A549 (cell line): Measurements from ENCODE around the gene NUAK2. TPM values are rescaled to one million over a fixed set of nuclear protein-coding genes. Genes with fewer than 3 reads are reported as not detected.

Experiments used
- ATAC-seq, 2 experiments: fragments of 200-7000 bp in 1 of 2; fragments of >200 bp in 1 of 2; cut with Nextera tagmentation in 1 of 2; cut with Tn5 transposase in 1 of 2; 3 replicates each; pipeline versions ENCODE4 v1.8.0 to v1.9.1; 2018 to 2020; ENCODE audit warnings: mild to moderate bottlenecking in 1 of 2, moderate library complexity in 1 of 2
- CTCF ChIA-PET: fragments of 300-600 bp; sonication (Branson Sonifier 250); formaldehyde crosslinking; extraction: SDS; loops from one replicate; lab custom pipeline; 2021; ENCODE audit warnings: antibody characterized with exemption, inconsistent platforms; lab: Yijun Ruan, JAX
- POLR2A ChIA-PET: fragments of 350-600 bp; formaldehyde crosslinking; extraction: SDS; loops from one replicate; lab custom pipeline; 2021; ENCODE audit warnings: antibody characterized with exemption, inconsistent platforms; lab: Yijun Ruan, JAX
- DNase-seq, 2 experiments: peaks; one replicate each; pipeline versions ENCODE4 v3.0.0 to v3.0.0-alpha.2; 2011 to 2016; ENCODE audit warnings: low read depth in 1 of 2, low spot score in 1 of 2
- FAIRE-seq: peaks from 2 replicates; lab custom pipeline; 2011; peaks lifted over from hg19 to GRCh38; lab: Jason Lieb, UNC
- H3K27ac ChIP-seq, 2 experiments: fragments of >200 bp; sonication (Bioruptor Twin); formaldehyde crosslinking; 3 replicates each; pipeline ENCODE4 v1.5.1; 2016 to 2017
- H3K4me1 ChIP-seq: fragments of >200 bp; sonication (Bioruptor Twin); formaldehyde crosslinking; 3 replicates; pipeline ENCODE4 v1.6.1; 2016
- H3K4me2 ChIP-seq: fragments of >200 bp; sonication (Bioruptor Twin); formaldehyde crosslinking; 3 replicates; pipeline ENCODE4 v1.6.1; 2016
- H3K4me3 ChIP-seq: fragments of >200 bp; sonication (Bioruptor Twin); formaldehyde crosslinking; 3 replicates; pipeline ENCODE4 v1.5.1; 2016
- H3K9me3 ChIP-seq: fragments of >200 bp; sonication (Bioruptor Twin); formaldehyde crosslinking; 3 replicates; pipeline ENCODE4 v1.6.1; 2016
- CEBPB ChIP-seq, 2 experiments: fragments of >200 bp in 1 of 2; sonication (Bioruptor Twin) in 1 of 2; formaldehyde crosslinking in 1 of 2; IDR thresholded peaks; 2 replicates each; pipeline ENCODE4 v1.6.1; 2012 to 2016
- EP300 ChIP-seq, 2 experiments: fragments of >200 bp; sonication (Bioruptor Twin); formaldehyde crosslinking; IDR thresholded peaks; 2 replicates in 1 of 2; 3 replicates in 1 of 2; pipeline ENCODE4 v1.6.1; 2016 to 2017
- FOSB ChIP-seq: fragments of 250-450 bp; sonication (Bioruptor Pico); IDR thresholded peaks from 2 replicates; pipeline ENCODE4 v1.5.0; 2020; ENCODE audit warnings: mild to moderate bottlenecking, moderate library complexity
- HOXB5 ChIP-seq: fragments of 250-450 bp; sonication (Bioruptor Pico); IDR thresholded peaks from 2 replicates; pipeline ENCODE4 v1.5.0; 2020; ENCODE audit warnings: mild to moderate bottlenecking, moderate library complexity
- KDM5A ChIP-seq: fragments of 200-600 bp; sonication (generic); IDR thresholded peaks from 2 replicates; pipeline ENCODE4 v1.6.1; 2016; ENCODE audit warnings: antibody characterized with exemption, mild to moderate bottlenecking
- MAFK ChIP-seq: fragments of 450-650 bp; IDR thresholded peaks from 2 replicates; pipeline ENCODE4 v1.6.1; 2014; ENCODE audit not compliant: partially characterized antibody
- MAZ ChIP-seq: fragments of 150-350 bp; IDR thresholded peaks from 2 replicates; pipeline ENCODE4 v1.6.1; 2014; ENCODE audit warnings: antibody characterized with exemption, low read depth, low read length, borderline replicate concordance
- NR3C1 ChIP-seq: fragments of >200 bp; sonication (Bioruptor Twin); formaldehyde crosslinking; IDR thresholded peaks from 3 replicates; pipeline ENCODE4 v1.6.1; 2017
- POLR2AphosphoS2 ChIP-seq: conservative IDR thresholded peaks from 2 replicates; pipeline ENCODE4 v1.6.1; 2012; ENCODE audit warnings: low read length, improper control_type of control experiment, inconsistent platforms
- RAD21 ChIP-seq, 2 experiments: fragments of >200 bp in 1 of 2; sonication (Bioruptor Twin) in 1 of 2; formaldehyde crosslinking in 1 of 2; IDR thresholded peaks in 1 of 2; conservative IDR thresholded peaks in 1 of 2; 2 replicates in 1 of 2; 3 replicates in 1 of 2; pipeline ENCODE4 v1.6.1; 2012 to 2018; ENCODE audit warnings: inconsistent platforms in 1 of 2
- RCOR1 ChIP-seq: fragments of 150-350 bp; IDR thresholded peaks from 2 replicates; pipeline ENCODE4 v1.6.1; 2014; ENCODE audit warnings: antibody characterized with exemption, low read length, low read depth
- RNF2 ChIP-seq: fragments of 200-600 bp; sonication (generic); IDR thresholded peaks from 2 replicates; pipeline ENCODE4 v1.6.1; 2016; ENCODE audit warnings: low read depth, mild to moderate bottlenecking, antibody characterized with exemption, moderate library complexity, borderline replicate concordance
- SMC3 ChIP-seq: fragments of >200 bp; sonication (Bioruptor Twin); formaldehyde crosslinking; IDR thresholded peaks from 3 replicates; pipeline ENCODE4 v1.6.1; 2018; ENCODE audit warnings: inconsistent platforms
- ZC3H11A ChIP-seq: fragments of 450-650 bp; IDR thresholded peaks from 2 replicates; pipeline ENCODE4 v1.6.1; 2014; ENCODE audit warnings: antibody characterized with exemption, mild to moderate bottlenecking
- ZFP36 ChIP-seq: fragments of 450-650 bp; IDR thresholded peaks from 2 replicates; pipeline ENCODE4 v1.6.1; 2014; ENCODE audit warnings: borderline replicate concordance; ENCODE audit not compliant: partially characterized antibody
- ZNF302 ChIP-seq: fragments of 250-450 bp; sonication (Bioruptor Pico); IDR thresholded peaks from 2 replicates; pipeline ENCODE4 v1.9.0; 2021; ENCODE audit warnings: inconsistent platforms, mild to moderate bottlenecking, moderate library complexity
- ZSCAN20 ChIP-seq: fragments of 250-450 bp; sonication (Bioruptor Pico); IDR thresholded peaks from 2 replicates; pipeline ENCODE4 v1.8.0; 2022; ENCODE audit warnings: mild to moderate bottlenecking, moderate library complexity
- WGBS: methylation state at CpG from one replicate; pipeline ENCODE4 v1.1.6; 2017; ENCODE audit errors: missing lambda C conversion rate; 5-methylcytosine and 5-hydroxymethylcytosine counted together
- polyA plus RNA-seq, 4 experiments: library from polyadenylated mRNA; depleted of rRNA in 3 of 4; stranded (reverse); fragments of >200 nt; fragmentation: RNase III in 1 of 4; extraction: RNeasy Plus Mini Kit Qiagen cat#74134 plus additional on column Dnase treatment in 1 of 4; gene quantifications; 2 replicates in 3 of 4; 3 replicates in 1 of 4; pipeline ENCODE4 v1.2.3, GENCODE V29; 2011 to 2017
- TF ChIP-seq, protein P1 (sequence below): IDR thresholded peaks from 2 replicates; pipeline ENCODE4 v1.6.1; 2012
- TF ChIP-seq, protein P2 (sequence below): fragments of 150-350 bp; IDR thresholded peaks from 2 replicates; pipeline ENCODE4 v1.6.1; 2014; ENCODE audit warnings: low read depth, mild to moderate bottlenecking, low read length
- TF ChIP-seq, protein P3 (sequence below): fragments of >200 bp; sonication (Bioruptor Twin); formaldehyde crosslinking; IDR thresholded peaks from 3 replicates; pipeline ENCODE4 v1.5.1; 2016

The NUAK2 gene
- polyA plus RNA-seq, 2 of the 4 experiments (the other 2 are of a cell fraction): 29.7 to 37.8 TPM

- CTCF ChIA-PET: interaction anchor here (9.9 to 89.2 kb wide), 2 partner anchors 12 to 38 kb away, joined by 161 to 3627 read pairs; partner anchors contain the start of genes KLHDC8A and NUAK2
These were observed 34.5 kb downstream of the NUAK2 start for GRCh38 chr1:205287076-205287475.

DNA sequence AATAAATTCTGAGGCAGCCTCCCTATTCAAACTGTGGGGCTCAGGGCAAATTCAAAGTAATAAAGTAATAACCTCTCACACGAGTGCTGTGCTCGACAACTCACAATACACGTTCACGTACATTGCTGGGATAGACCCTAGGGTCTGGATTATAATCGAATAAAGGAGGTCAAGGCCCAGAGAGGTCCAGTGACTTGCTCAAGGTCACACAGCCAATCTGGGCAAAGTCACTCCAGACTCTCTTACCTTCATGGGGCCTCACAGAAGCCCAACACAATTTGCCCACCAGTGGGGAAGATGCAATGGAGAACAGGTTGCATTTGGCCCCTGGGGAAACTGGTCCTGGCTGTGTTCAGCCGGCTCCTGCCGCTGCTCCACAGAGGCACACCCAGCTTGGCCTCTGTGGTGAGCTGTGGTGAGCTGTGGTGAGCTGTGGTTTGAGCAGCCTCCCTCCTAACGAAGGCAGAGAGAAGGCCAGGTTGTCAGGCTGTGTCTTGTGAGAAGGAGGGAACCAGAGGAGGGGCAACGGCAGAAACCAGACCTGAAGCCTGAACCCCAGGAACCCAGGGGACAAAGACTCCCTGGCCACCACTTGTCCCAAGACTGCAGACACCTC is 35.1 kb downstream of the NUAK2 start:
- Histone ChIP-seq H3K9me3 (no peaks in the 10 kb centered on the region), H3K27ac (peak overlapping the region; percentile 99 to 100), H3K4me3 (no peak overlapping the region), H3K4me1 (peaks cover 64% of the 10 kb centered on the region)
- ChIA-PET POLR2A (interaction anchor here (0.8 to 4.2 kb wide), 2 partner anchors 7 to 13 kb away, joined by 8 to 49 read pairs; no protein-coding TSS in a partner anchor), CTCF (interaction anchor here (9.9 to 89.2 kb wide), 2 partner anchors 12 to 38 kb away, joined by 161 to 3627 read pairs; partner anchors contain the start of genes KLHDC8A and NUAK2)
- no peak for DNase-seq
- WGBS: 93% methylated on average over 9 of the region's 9 CpGs
- TF ChIP-seq FOSB (CRISPR knock-in tag): no peak
- no peak for TF ChIP-seq RCOR1
- no peak for TF ChIP-seq NR3C1
- peak; percentile 54 for TF ChIP-seq ZFP36
- TF ChIP-seq SMC3: no peak
- TF ChIP-seq, all 56 proteins: peak for 1
- H3K4me2 ChIP-seq: peak overlapping the region; percentile 73; the same call in 1 of the 3 replicates
- FAIRE-seq (no peak), ATAC-seq (no peak)

More at GRCh38 chr1:205287076-205287475, 34.5 kb downstream of the NUAK2 start:
- TF ChIP-seq, protein P1, sequence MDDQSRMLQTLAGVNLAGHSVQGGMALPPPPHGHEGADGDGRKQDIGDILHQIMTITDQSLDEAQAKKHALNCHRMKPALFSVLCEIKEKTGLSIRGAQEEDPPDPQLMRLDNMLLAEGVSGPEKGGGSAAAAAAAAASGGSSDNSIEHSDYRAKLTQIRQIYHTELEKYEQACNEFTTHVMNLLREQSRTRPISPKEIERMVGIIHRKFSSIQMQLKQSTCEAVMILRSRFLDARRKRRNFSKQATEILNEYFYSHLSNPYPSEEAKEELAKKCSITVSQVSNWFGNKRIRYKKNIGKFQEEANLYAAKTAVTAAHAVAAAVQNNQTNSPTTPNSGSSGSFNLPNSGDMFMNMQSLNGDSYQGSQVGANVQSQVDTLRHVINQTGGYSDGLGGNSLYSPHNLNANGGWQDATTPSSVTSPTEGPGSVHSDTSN: no peak
- no peak for TF ChIP-seq ZSCAN20 (CRISPR knock-in tag)
- TF ChIP-seq MAZ: no peak
- TF ChIP-seq KDM5A: no peak
- TF ChIP-seq MAFK: no peak
- no peak for TF ChIP-seq ZNF302 (CRISPR knock-in tag)
- Histone ChIP-seq H3K4me2 (no peak overlapping the region; the same call in 2 of the 3 replicates), H3K4me3 (no peak overlapping the region), H3K9me3 (no peaks in the 10 kb centered on the region), H3K27ac (peak overlapping the region; percentile 99 to 100), H3K4me1 (peaks cover 70% of the 10 kb centered on the region)
- POLR2A ChIA-PET: interaction anchor here (4.2 kb wide), 1 partner anchor 12 kb away, joined by 49 read pairs; no protein-coding TSS in a partner anchor
- ATAC-seq (no peak), FAIRE-seq (no peak), DNase-seq (no peak)
- WGBS: 96% methylated on average over 3 of the region's 3 CpGs

GRCh38 chr1:205285381-205286101 is 36.0 kb downstream of the NUAK2 start:
- peaks cover 61% of the 10 kb centered on the region for H3K4me1 ChIP-seq
- WGBS: 71% methylated on average over 12 of the region's 12 CpGs
- peak overlapping the region; percentile 99 to 100 for H3K27ac ChIP-seq
- TF ChIP-seq MAZ (no peak), CEBPB (IDR thresholded peaks at IDR 0.05) (no peak), FOSB (CRISPR knock-in tag) (no peak), ZFP36 (no peak), RAD21 (conservative IDR thresholded peaks at IDR 0.05 in 1 of 2, IDR thresholded peaks at IDR 0.05 in 1 of 2) (no peak), ZSCAN20 (CRISPR knock-in tag) (no peak)
- TF ChIP-seq, all 56 proteins: peak for 0
- ChIA-PET CTCF (interaction anchor here (0.6 to 89.2 kb wide), 5 partner anchors 11 to 1743 kb away, joined by 3 to 3627 read pairs (median 3); partner anchors contain the start of genes KLHDC8A and NUAK2), POLR2A (interaction anchor here (0.6 to 4.2 kb wide), 6 partner anchors 8 to 34 kb away, joined by 3 to 49 read pairs (median 8); no protein-coding TSS in a partner anchor)
- Histone ChIP-seq H3K9me3 (no peaks in the 10 kb centered on the region), H3K4me3 (no peak overlapping the region), H3K4me2 (peak overlapping the region; percentile 73)
- ATAC-seq (no peak), FAIRE-seq (no peak), DNase-seq (no peak)

DNA sequence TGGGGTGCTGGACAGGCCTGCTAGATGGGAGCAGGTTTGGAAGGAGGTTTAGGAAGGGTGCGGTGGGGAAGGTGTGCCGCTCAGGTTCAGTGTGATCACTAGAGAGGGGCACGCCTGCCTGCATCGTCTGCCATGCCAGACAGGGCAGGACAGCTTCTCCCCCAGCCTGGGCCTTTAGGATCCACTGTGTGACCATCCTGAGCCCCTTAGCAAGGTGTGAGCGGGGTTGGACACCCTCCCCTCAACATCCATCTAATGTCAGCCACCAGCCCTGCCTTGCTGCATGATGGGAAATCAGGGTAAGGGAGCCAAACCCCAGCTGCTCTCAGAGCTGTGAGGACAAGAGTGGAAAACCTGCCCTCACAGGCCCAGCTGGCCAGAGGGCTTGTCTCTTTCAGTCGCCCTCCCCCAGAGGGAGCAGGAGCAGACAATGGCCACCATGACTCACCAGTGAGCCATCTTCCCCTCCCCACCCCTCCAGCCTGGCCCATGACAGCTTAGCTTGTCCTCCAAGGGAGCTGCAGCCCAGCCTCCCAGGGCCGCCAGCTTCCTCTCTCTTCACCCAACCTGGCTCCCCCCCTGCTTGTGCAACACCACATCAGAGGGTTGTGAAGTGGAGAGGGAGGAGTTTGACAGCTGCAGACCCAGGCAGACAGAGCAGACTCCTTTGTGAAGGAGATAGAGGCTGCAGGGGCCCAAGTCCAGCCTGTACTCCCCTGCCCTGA is 37.0 kb downstream of the NUAK2 start:
- H3K4me1 ChIP-seq: peaks cover 68% of the 10 kb centered on the region
- CTCF ChIA-PET: interaction anchor here (0.7 to 89.2 kb wide), 6 partner anchors 10 to 146 kb away, joined by 3 to 3627 read pairs (median 4); partner anchors contain the start of genes KLHDC8A and NUAK2
- peak overlapping the region; percentile 99 to 100 for H3K27ac ChIP-seq
- no peak for FAIRE-seq
- peak overlapping the region; percentile 73 for H3K4me2 ChIP-seq
- no peaks in the 10 kb centered on the region for H3K9me3 ChIP-seq
- WGBS: 32% methylated on average over 3 of the region's 7 CpGs
- peak; percentile 96 to 98 for ATAC-seq
- peak; percentile 98 to 99 for DNase-seq
- H3K4me3 ChIP-seq: no peak overlapping the region
- POLR2A ChIA-PET: interaction anchor here (0.6 to 4.2 kb wide), 8 partner anchors 10 to 36 kb away, joined by 3 to 49 read pairs (median 5); no protein-coding TSS in a partner anchor
- no peak for TF ChIP-seq RNF2
- TF ChIP-seq HOXB5 (CRISPR knock-in tag): peak; percentile 90; the same call in 1 of the 2 replicates
- TF ChIP-seq POLR2AphosphoS2: no peak
- TF ChIP-seq, protein P2, sequence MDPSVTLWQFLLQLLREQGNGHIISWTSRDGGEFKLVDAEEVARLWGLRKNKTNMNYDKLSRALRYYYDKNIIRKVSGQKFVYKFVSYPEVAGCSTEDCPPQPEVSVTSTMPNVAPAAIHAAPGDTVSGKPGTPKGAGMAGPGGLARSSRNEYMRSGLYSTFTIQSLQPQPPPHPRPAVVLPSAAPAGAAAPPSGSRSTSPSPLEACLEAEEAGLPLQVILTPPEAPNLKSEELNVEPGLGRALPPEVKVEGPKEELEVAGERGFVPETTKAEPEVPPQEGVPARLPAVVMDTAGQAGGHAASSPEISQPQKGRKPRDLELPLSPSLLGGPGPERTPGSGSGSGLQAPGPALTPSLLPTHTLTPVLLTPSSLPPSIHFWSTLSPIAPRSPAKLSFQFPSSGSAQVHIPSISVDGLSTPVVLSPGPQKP: no peak
- no peak for TF ChIP-seq KDM5A
- TF ChIP-seq EP300 (IDR thresholded peaks at IDR 0.05): peak; percentile 84 to 90; a peak in 4 of 5 replicates
- TF ChIP-seq MAZ: 0 out of 2 replicates have a peak, but pooled peaks have one; percentile 57
- TF ChIP-seq ZFP36: peak; percentile 39
- no peak for TF ChIP-seq ZC3H11A
- TF ChIP-seq, protein P3, sequence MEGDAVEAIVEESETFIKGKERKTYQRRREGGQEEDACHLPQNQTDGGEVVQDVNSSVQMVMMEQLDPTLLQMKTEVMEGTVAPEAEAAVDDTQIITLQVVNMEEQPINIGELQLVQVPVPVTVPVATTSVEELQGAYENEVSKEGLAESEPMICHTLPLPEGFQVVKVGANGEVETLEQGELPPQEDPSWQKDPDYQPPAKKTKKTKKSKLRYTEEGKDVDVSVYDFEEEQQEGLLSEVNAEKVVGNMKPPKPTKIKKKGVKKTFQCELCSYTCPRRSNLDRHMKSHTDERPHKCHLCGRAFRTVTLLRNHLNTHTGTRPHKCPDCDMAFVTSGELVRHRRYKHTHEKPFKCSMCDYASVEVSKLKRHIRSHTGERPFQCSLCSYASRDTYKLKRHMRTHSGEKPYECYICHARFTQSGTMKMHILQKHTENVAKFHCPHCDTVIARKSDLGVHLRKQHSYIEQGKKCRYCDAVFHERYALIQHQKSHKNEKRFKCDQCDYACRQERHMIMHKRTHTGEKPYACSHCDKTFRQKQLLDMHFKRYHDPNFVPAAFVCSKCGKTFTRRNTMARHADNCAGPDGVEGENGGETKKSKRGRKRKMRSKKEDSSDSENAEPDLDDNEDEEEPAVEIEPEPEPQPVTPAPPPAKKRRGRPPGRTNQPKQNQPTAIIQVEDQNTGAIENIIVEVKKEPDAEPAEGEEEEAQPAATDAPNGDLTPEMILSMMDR: no peak
